GM12878 (cell line): Measurements from ENCODE around the gene ZNF467. TPM values are rescaled to one million over a fixed set of nuclear protein-coding genes. Genes with fewer than 3 reads are reported as not detected.

ENCODE experiments used
- ATAC-seq: fragments of 200-7000 bp; cut with Tn5 transposase; 3 replicates; pipeline ENCODE4 v1.9.1; 2020; ENCODE audit warnings: mild to moderate bottlenecking, moderate library complexity
- BruUV-seq: library from RNA; stranded (reverse); fragments of 400-500 nt; replicated peaks from 2 replicates; lab custom pipeline; 2021; lab: Mats Ljungman, UMichigan
- CTCF ChIA-PET: fragments of 300-600 bp; sonication (Branson Sonifier 250); formaldehyde crosslinking; extraction: SDS; loops from one replicate; lab custom pipeline; 2021; ENCODE audit warnings: inconsistent platforms; lab: Yijun Ruan, JAX
- POLR2A ChIA-PET: fragments of 350-600 bp; formaldehyde crosslinking; extraction: SDS; loops from one replicate; lab custom pipeline; 2021; ENCODE audit warnings: inconsistent platforms; lab: Charles Lee
- RAD21 ChIA-PET: fragments of 300-600 bp; sonication (Branson Sonifier 250); formaldehyde crosslinking; loops from one replicate; lab custom pipeline; 2023; ENCODE audit warnings: antibody characterized with exemption; ENCODE audit not compliant: unreplicated experiment; lab: Charles Lee
- SMC1A ChIA-PET: fragments of 300-600 bp; sonication (Branson Sonifier 250); formaldehyde crosslinking; loops from one replicate; lab custom pipeline; 2023; ENCODE audit not compliant: unreplicated experiment, uncharacterized antibody; lab: Charles Lee
- DNase-seq: peaks from one replicate; pipeline ENCODE4 v3.0.0-alpha.2; 2011; ENCODE audit warnings: low read depth, low spot score
- FAIRE-seq: peaks from 3 replicates; lab custom pipeline; 2011; peaks lifted over from hg19 to GRCh38; lab: Jason Lieb, UNC
- H2AFZ ChIP-seq: 2 replicates; pipeline ENCODE4 v1.6.0; 2011; ENCODE audit warnings: low read depth, low read length, control low read depth; ENCODE audit not compliant: control insufficient read depth
- H3K27ac ChIP-seq: 2 replicates; pipeline ENCODE4 v1.5.1; 2011; ENCODE audit warnings: control low read depth; ENCODE audit not compliant: control insufficient read depth, insufficient read depth
- H3K27me3 ChIP-seq, 2 experiments: replicated peaks in 1 of 2; 2 replicates each; pipeline versions ENCODE4 v1.6.0 to v1.6.1; 2011; ENCODE audit warnings: low read length in 1 of 2; ENCODE audit not compliant: control insufficient read depth in 2 of 2, insufficient read depth in 2 of 2
- H3K36me3 ChIP-seq, 2 experiments: 2 replicates each; pipeline ENCODE4 v1.5.1; 2011; ENCODE audit warnings: low read length in 1 of 2; ENCODE audit not compliant: control insufficient read depth in 2 of 2, insufficient read depth in 2 of 2
- H3K4me1 ChIP-seq: 2 replicates; pipeline ENCODE4 v1.6.1; 2011; ENCODE audit warnings: mild to moderate bottlenecking, low read length, moderate library complexity, mixed read lengths; ENCODE audit not compliant: control insufficient read depth, insufficient read depth
- H3K4me2 ChIP-seq: 2 replicates; pipeline ENCODE4 v1.6.0; 2011; ENCODE audit warnings: control low read depth; ENCODE audit not compliant: control insufficient read depth, insufficient read depth
- H3K4me3 ChIP-seq: fragments of 200-600 bp; sonication (generic); 2 replicates; pipeline ENCODE4 v1.5.1; 2016
- H3K79me2 ChIP-seq: 2 replicates; pipeline ENCODE4 v1.6.0; 2011; ENCODE audit warnings: low read length; ENCODE audit not compliant: control insufficient read depth, insufficient read depth
- H3K9ac ChIP-seq: 2 replicates; pipeline ENCODE4 v1.8.0; 2011; ENCODE audit warnings: low read length, control low read depth, mixed read lengths; ENCODE audit not compliant: control insufficient read depth, insufficient read depth
- H3K9me3 ChIP-seq: replicated peaks from 3 replicates; pipeline ENCODE4 v1.5.1; 2011; ENCODE audit warnings: mild to moderate bottlenecking, low read length; ENCODE audit not compliant: control insufficient read depth, insufficient read depth
- H4K20me1 ChIP-seq: 2 replicates; pipeline ENCODE4 v1.6.0; 2011; ENCODE audit not compliant: control insufficient read depth, insufficient read depth
- ATF2 ChIP-seq: IDR thresholded peaks from 2 replicates; pipeline ENCODE4 v1.6.1; 2012; ENCODE audit warnings: low read length, inconsistent platforms
- BHLHE40 ChIP-seq, 2 experiments: fragments of 450-650 bp in 1 of 2; IDR thresholded peaks; 2 replicates each; pipeline ENCODE4 v1.6.1; 2011 to 2017; ENCODE audit warnings: low read depth in 2 of 2, borderline replicate concordance in 1 of 2, improper control_type of control experiment in 1 of 2, low read length in 1 of 2, mild to moderate bottlenecking in 1 of 2
- IKZF2 ChIP-seq, 2 experiments: fragments of 450-650 bp; IDR thresholded peaks; 2 replicates each; pipeline ENCODE4 v1.6.1; 2017; ENCODE audit warnings: mild to moderate bottlenecking in 2 of 2, moderate library complexity in 2 of 2
- NFXL1 ChIP-seq: fragments of 450-650 bp; IDR thresholded peaks from 2 replicates; pipeline ENCODE4 v1.6.1; 2017; ENCODE audit warnings: antibody characterized with exemption, mild to moderate bottlenecking, borderline replicate concordance
- PAX5 ChIP-seq: IDR thresholded peaks from 2 replicates; pipeline ENCODE4 v1.6.1; 2011; ENCODE audit warnings: low read depth, low read length, borderline replicate concordance
- RELB ChIP-seq: fragments of 450-650 bp; IDR thresholded peaks from 2 replicates; pipeline ENCODE4 v1.6.1; 2017; ENCODE audit warnings: low read depth, mild to moderate bottlenecking, moderate library complexity
- RFX5 ChIP-seq: IDR thresholded peaks from 2 replicates; pipeline ENCODE4 v1.6.1; 2011; ENCODE audit warnings: low read depth, low read length, improper control_type of control experiment
- SRF ChIP-seq, 2 experiments: IDR thresholded peaks; 2 replicates each; pipeline ENCODE4 v1.6.1; 2011; ENCODE audit warnings: low read depth in 2 of 2, low read length in 2 of 2, mild to moderate bottlenecking in 1 of 2, moderate library complexity in 1 of 2
- TCF3 ChIP-seq: IDR thresholded peaks from 2 replicates; pipeline ENCODE4 v1.6.1; 2012; ENCODE audit warnings: low read depth, mild to moderate bottlenecking, low read length, borderline replicate concordance; ENCODE audit not compliant: insufficient read depth
- WGBS: methylation state at CpG from one replicate; pipeline ENCODE4 v1.1.6; 2016; ENCODE audit warnings: low lambda C conversion rate; ENCODE audit not compliant: insufficient replicate concordance, insufficient coverage; ENCODE audit errors: missing lambda C conversion rate; 5-methylcytosine and 5-hydroxymethylcytosine counted together
- in situ Hi-C: fragments of 300-500 bp; cut with MboI; formaldehyde crosslinking; loops from 9 replicates; pipeline ENCODE4 v1.14.3; 2018; ENCODE audit warnings: mixed read lengths
- intact Hi-C: fragments of 100-400 bp; cut with micrococcal nuclease; formaldehyde crosslinking; loops from one replicate; pipeline ENCODE4 v1.14.2; 2022; ENCODE audit not compliant: unreplicated experiment
- polyA plus RNA-seq, 11 experiments: library from polyadenylated mRNA; depleted of rRNA in 4 of 11; unstranded in 6 of 11; stranded (reverse) in 5 of 11; fragments of >200 nt; fragmentation: Nextera tagmentation in 4 of 11; fragmentation: Illumina TruSeq in 1 of 11; extraction: Ambion mirVana in 4 of 11; extraction: Trizol in 1 of 11; gene quantifications; 1 replicate in 1 of 11; 2 replicates in 10 of 11; pipeline versions ENCODE4 v1.2.1 to v1.2.3, GENCODE V29; 2011 to 2016; ENCODE audit warnings: inconsistent platforms in 2 of 11, missing spikeins in 2 of 11, low read depth in 1 of 11
- total RNA-seq, 4 experiments: library from RNA; depleted of rRNA in 3 of 4; stranded (reverse); fragments of >200 nt in 3 of 4; fragmentation: Illumina TruSeq in 1 of 4; extraction: Trizol in 1 of 4; gene quantifications; 2 replicates each; pipeline versions ENCODE4 v1.2.1 to v1.2.3, GENCODE V29; 2013 to 2021
- TF ChIP-seq, protein P1 (sequence below): fragments of 450-650 bp; IDR thresholded peaks from 2 replicates; pipeline ENCODE4 v1.6.1; 2017; ENCODE audit warnings: mild to moderate bottlenecking, moderate library complexity

Gene ZNF467
- total and polyA plus RNA-seq, 10 of the 15 experiments (the other 5 are each of a cell fraction or from before 2014, with no cell fraction given): not detected

GRCh38 chr7:149772241-149772955 lies 990 bp downstream of the ZNF467 start:
- Histone ChIP-seq H3K79me2 (no peaks in the 10 kb centered on the region), H3K9ac (no peak overlapping the region), H3K4me1 (no peaks in the 10 kb centered on the region; the same call in 1 of the 2 replicates), H4K20me1 (no peaks in the 10 kb centered on the region; the same call in 1 of the 2 replicates), H3K27ac (no peak overlapping the region), H3K4me3 (peak overlapping the region; percentile 60; the same call in 1 of the 2 replicates), H3K9me3 (no peaks in the 10 kb centered on the region), H3K36me3 (no peaks in the 10 kb centered on the region), H3K27me3 (no peaks in the 10 kb centered on the region; a peak in 3 of 4 replicates), H3K4me2 (peak overlapping the region; percentile 68; the same call in 1 of the 2 replicates), H2AFZ (no peak overlapping the region)
- CTCF ChIA-PET: no interaction called here
- WGBS: no CpG with 5 or more reads among the region's 47 CpGs
- TF ChIP-seq, protein P1, sequence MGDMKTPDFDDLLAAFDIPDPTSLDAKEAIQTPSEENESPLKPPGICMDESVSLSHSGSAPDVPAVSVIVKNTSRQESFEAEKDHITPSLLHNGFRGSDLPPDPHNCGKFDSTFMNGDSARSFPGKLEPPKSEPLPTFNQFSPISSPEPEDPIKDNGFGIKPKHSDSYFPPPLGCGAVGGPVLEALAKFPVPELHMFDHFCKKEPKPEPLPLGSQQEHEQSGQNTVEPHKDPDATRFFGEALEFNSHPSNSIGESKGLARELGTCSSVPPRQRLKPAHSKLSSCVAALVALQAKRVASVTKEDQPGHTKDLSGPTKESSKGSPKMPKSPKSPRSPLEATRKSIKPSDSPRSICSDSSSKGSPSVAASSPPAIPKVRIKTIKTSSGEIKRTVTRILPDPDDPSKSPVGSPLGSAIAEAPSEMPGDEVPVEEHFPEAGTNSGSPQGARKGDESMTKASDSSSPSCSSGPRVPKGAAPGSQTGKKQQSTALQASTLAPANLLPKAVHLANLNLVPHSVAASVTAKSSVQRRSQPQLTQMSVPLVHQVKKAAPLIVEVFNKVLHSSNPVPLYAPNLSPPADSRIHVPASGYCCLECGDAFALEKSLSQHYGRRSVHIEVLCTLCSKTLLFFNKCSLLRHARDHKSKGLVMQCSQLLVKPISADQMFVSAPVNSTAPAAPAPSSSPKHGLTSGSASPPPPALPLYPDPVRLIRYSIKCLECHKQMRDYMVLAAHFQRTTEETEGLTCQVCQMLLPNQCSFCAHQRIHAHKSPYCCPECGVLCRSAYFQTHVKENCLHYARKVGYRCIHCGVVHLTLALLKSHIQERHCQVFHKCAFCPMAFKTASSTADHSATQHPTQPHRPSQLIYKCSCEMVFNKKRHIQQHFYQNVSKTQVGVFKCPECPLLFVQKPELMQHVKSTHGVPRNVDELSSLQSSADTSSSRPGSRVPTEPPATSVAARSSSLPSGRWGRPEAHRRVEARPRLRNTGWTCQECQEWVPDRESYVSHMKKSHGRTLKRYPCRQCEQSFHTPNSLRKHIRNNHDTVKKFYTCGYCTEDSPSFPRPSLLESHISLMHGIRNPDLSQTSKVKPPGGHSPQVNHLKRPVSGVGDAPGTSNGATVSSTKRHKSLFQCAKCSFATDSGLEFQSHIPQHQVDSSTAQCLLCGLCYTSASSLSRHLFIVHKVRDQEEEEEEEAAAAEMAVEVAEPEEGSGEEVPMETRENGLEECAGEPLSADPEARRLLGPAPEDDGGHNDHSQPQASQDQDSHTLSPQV: no peak
- no peak for TF ChIP-seq SRF (IDR thresholded peaks at IDR 0.05; ENCODE audit: low read depth in 2 of 2, low read length in 2 of 2)
- TF ChIP-seq RFX5: no peak
- no peak for TF ChIP-seq RELB
- TF ChIP-seq TCF3: no peak
- no peak for TF ChIP-seq PAX5
- TF ChIP-seq NFXL1: no peak
- TF ChIP-seq IKZF2 (IDR thresholded peaks at IDR 0.05): no peak
- no peak for TF ChIP-seq ATF2
- TF ChIP-seq BHLHE40 (IDR thresholded peaks at IDR 0.05; ENCODE audit: borderline replicate concordance in 1 of 2, low read depth in 2 of 2, low read length in 1 of 2): no peak
- DNase-seq (no peak), FAIRE-seq (no peak), ATAC-seq (no peak; the same call in 1 of the 3 replicates)
- no TSS peak for BruUV-seq
- RAD21 ChIA-PET: interaction anchor here (0.7 kb wide), 1 partner anchor 27 kb away, joined by 3 read pairs; no protein-coding TSS in a partner anchor
- intact Hi-C loops (no loop called here), in situ Hi-C loops (no loop called here)
- POLR2A ChIA-PET: interaction anchor here (0.6 to 1.0 kb wide), 3 partner anchors 53 to 661 kb away, joined by 3 to 4 read pairs (median 3); no protein-coding TSS in a partner anchor
- SMC1A ChIA-PET: no interaction called here
